ENCODE measurements around the gene AARS2. TPM values are rescaled to one million over a fixed set of nuclear protein-coding genes. Genes with fewer than 3 reads are reported as not detected.

The AARS2 gene
- total and polyA plus RNA-seq, 9 of the 15 experiments (the other 6 are each of a cell fraction or from before 2014, with no cell fraction given), result 0.97 to 34.0 (median 18.3) TPM

DNA sequence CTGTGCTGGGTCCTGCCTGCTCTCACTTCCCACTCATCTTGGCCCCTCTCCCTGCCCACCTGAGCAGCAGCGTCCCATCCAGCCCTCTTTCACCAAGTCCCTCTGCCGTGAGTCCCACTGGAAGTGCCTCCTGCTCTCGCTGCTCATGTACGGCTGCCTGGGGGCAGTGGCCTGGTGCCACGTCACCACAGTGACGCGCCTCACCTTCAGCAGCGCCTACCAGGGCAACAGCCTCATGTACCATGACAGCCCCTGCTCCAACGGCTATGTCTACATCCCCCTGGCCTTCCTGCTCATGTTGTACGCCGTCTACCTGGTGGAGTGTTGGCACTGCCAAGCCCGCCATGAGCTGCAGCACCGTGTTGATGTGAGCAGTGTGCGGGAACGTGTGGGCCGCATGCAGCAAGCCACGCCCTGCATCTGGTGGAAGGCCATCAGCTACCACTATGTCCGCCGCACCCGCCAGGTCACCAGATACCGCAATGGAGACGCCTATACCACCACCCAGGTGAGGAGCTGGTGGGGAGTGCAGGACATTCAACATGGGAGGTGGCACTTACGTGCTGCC, 40.1 kb downstream of the AARS2 start:
- Histone ChIP-seq H3K79me2 (ENCODE audit: control insufficient read depth, insufficient read depth, low read length) (no peaks in the 10 kb centered on the region), H3K36me3 (ENCODE audit: control insufficient read depth, insufficient read depth, low read length) (no peaks in the 10 kb centered on the region), H3K4me2 (ENCODE audit: insufficient read depth, low read length) (peak overlapping the region; percentile 30), H4K20me1 (replicated peaks; ENCODE audit: control insufficient read depth, insufficient read depth, low read length) (peaks cover 18% of the 10 kb centered on the region), H3K27me3 (ENCODE audit: control insufficient read depth in 2 of 2, insufficient read depth in 2 of 2, low read length in 2 of 2) (peaks cover 76 to 84% of the 10 kb centered on the region in 2 experiments), H3K4me3 (no peak overlapping the region), H3K9me3 (replicated peaks; ENCODE audit: control insufficient read depth, insufficient read depth, low read depth, low read length) (no peaks in the 10 kb centered on the region), H3K9me1 (ENCODE audit: control insufficient read depth, insufficient read depth, low read length) (peaks cover 4% of the 10 kb centered on the region), H2AFZ (ENCODE audit: low read depth, low read length) (0 out of 2 replicates have a peak overlapping the region, but pooled peaks have one; percentile 13), H3K27ac (ENCODE audit: extremely low read depth, low read depth, low read length) (no peak overlapping the region), H3K9ac (ENCODE audit: insufficient read depth in 1 of 2, low read depth in 2 of 2, low read length in 2 of 2) (peak overlapping the region in 1 of 2 experiments; percentile 71; a peak in 1 of 4 replicates), H3K4me1 (replicated peaks in 1 of 2; ENCODE audit: control insufficient read depth in 2 of 2, insufficient read depth in 2 of 2, low read length in 2 of 2) (peaks cover 0 to 33% of the 10 kb centered on the region in 2 experiments; a peak in 2 of 5 replicates)
- ATAC-seq, result peak; percentile 10
- intact Hi-C loops (cut with micrococcal nuclease), result no loop called here
- no peak for DNase-seq (ENCODE audit: extremely low read depth in 1 of 4, low spot score in 3 of 4)
- FAIRE-seq, result no peak
- BruUV-seq (replicated peaks), result no TSS peak
- POLR2A ChIA-PET, result interaction anchor here (0.6 to 4.7 kb wide), 7 partner anchors 16 to 557 kb away, joined by 3 to 24 read pairs (median 3); partner anchors contain the start of genes AARS2 and HSP90AB1
- CTCF ChIA-PET (ENCODE audit: low intra/inter-chr PET ratio), result no interaction called here
- in situ Hi-C loops (cut with MboI), result no loop called here
- WGBS (ENCODE audit: insufficient coverage, low coverage, missing lambda C conversion rate), result 9% methylated on average over 23 of the region's 23 CpGs
- TF ChIP-seq, protein P1, sequence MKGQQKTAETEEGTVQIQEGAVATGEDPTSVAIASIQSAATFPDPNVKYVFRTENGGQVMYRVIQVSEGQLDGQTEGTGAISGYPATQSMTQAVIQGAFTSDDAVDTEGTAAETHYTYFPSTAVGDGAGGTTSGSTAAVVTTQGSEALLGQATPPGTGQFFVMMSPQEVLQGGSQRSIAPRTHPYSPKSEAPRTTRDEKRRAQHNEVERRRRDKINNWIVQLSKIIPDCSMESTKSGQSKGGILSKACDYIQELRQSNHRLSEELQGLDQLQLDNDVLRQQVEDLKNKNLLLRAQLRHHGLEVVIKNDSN (CRISPR knock-in tag; IDR thresholded peaks at IDR 0.05), result peak; percentile 41; the same call in 1 of the 2 replicates
- TF ChIP-seq IRF2 (CRISPR knock-in tag; IDR thresholded peaks at IDR 0.05) (0 out of 2 replicates have a peak, but pooled peaks have one; percentile 66), ELK1 (CRISPR knock-in tag; IDR thresholded peaks at IDR 0.05) (no peak), CREM (IDR thresholded peaks at IDR 0.05; ENCODE audit: low read depth) (peak; percentile 38; the same call in 1 of the 2 replicates), XRCC5 (IDR thresholded peaks at IDR 0.05; ENCODE audit: low read depth, low read length) (no peak), MTF1 (CRISPR knock-in tag; IDR thresholded peaks at IDR 0.05; ENCODE audit: borderline replicate concordance) (no peak), HES1 (IDR thresholded peaks at IDR 0.05; ENCODE audit: low read depth) (no peak), CREB3L1 (IDR thresholded peaks at IDR 0.05; ENCODE audit: borderline replicate concordance, low read depth) (peak; percentile 57; the same call in 1 of the 2 replicates), BCLAF1 (IDR thresholded peaks at IDR 0.05; ENCODE audit: borderline replicate concordance in 1 of 2, control insufficient read depth in 1 of 2, low read depth in 2 of 2, low read length in 1 of 2) (no peak), CBFB (CRISPR knock-in tag; IDR thresholded peaks at IDR 0.05) (0 out of 2 replicates have a peak, but pooled peaks have one; percentile 44), PTBP1 (IDR thresholded peaks at IDR 0.05; ENCODE audit: low read depth, low read length) (no peak), ZFP30 (CRISPR knock-in tag; IDR thresholded peaks at IDR 0.05; ENCODE audit: borderline replicate concordance) (no peak), RFX5 (IDR thresholded peaks at IDR 0.05; ENCODE audit: low read depth, low read length) (no peak)
